Measurements from ENCODE around the gene CA9.

DNA sequence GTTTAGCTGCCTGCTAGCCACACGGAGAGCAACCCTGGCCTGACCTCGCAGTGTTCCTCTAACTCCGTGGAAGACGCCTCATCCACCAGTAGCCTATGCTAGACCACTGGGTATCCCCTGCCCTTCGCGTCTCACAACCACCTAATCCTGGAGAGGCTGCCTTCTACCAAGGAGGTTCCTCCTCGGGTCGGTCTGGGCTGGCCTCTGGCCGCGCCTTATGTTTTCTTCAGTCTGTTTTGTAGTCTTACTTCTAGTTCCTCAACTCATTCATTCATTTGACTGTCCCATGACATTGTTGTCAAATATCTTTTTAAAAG, 17.6 kb downstream of the CA9 start:
- TF ChIP-seq SUZ12 (IDR thresholded peaks at IDR 0.05) = no peak
- no peak for TF ChIP-seq HDGF (IDR thresholded peaks at IDR 0.05; ENCODE audit: borderline replicate concordance)
- no peak for TF ChIP-seq ZNF384 (IDR thresholded peaks at IDR 0.05)
- TF ChIP-seq LEF1 (IDR thresholded peaks at IDR 0.05; ENCODE audit: borderline replicate concordance) = no peak
- TF ChIP-seq SP1 (IDR thresholded peaks at IDR 0.05) = no peak
- TF ChIP-seq TARDBP (IDR thresholded peaks at IDR 0.05) = no peak
- TF ChIP-seq FOXM1 (IDR thresholded peaks at IDR 0.05; ENCODE audit: borderline replicate concordance) = no peak
- no peak for TF ChIP-seq FOXK2 (IDR thresholded peaks at IDR 0.05)
- TF ChIP-seq FOXA1 (IDR thresholded peaks at IDR 0.05) = no peak
- TF ChIP-seq, protein P1, sequence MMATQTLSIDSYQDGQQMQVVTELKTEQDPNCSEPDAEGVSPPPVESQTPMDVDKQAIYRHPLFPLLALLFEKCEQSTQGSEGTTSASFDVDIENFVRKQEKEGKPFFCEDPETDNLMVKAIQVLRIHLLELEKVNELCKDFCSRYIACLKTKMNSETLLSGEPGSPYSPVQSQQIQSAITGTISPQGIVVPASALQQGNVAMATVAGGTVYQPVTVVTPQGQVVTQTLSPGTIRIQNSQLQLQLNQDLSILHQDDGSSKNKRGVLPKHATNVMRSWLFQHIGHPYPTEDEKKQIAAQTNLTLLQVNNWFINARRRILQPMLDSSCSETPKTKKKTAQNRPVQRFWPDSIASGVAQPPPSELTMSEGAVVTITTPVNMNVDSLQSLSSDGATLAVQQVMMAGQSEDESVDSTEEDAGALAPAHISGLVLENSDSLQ (IDR thresholded peaks at IDR 0.05) = no peak
- no peak for TF ChIP-seq ELF4 (IDR thresholded peaks at IDR 0.05)
